Activated CD8-positive, alpha-beta memory T cell treated with anti-CD3 and anti-CD28 coated beads, Interleukin-2, amount 10 ng/mL, durations not matched to agents 7 days and 5 days (primary cell): Measurements from ENCODE around the gene STRIP2. TPM values are rescaled to one million over a fixed set of nuclear protein-coding genes. Genes with fewer than 3 reads are reported as not detected.

Source experiments
- ATAC-seq: fragments of 150-1000 bp; cut with Tn5 transposase; one replicate; pipeline ENCODE4 v1.10.0; 2021; ENCODE audit warnings: moderate library complexity
- CTCF ChIA-PET: fragments of 350-600 bp; sonication (Branson Sonifier 250); formaldehyde crosslinking; loops from one replicate; lab custom pipeline; 2021; ENCODE audit warnings: antibody characterized with exemption; lab: Charles Lee
- DNase-seq: peaks from one replicate; pipeline ENCODE4 v3.0.0-alpha.2; 2020
- H3K27ac Mint-ChIP-seq: one replicate; pipeline ENCODE4 v1.8.0; 2021; ENCODE audit warnings: mild to moderate bottlenecking, mixed read lengths
- H3K27me3 Mint-ChIP-seq: one replicate; pipeline ENCODE4 v1.8.0; 2021; ENCODE audit warnings: mixed read lengths
- H3K36me3 Mint-ChIP-seq: one replicate; pipeline ENCODE4 v1.8.0; 2021; ENCODE audit warnings: mild to moderate bottlenecking, mixed read lengths
- H3K4me1 Mint-ChIP-seq: one replicate; pipeline ENCODE4 v1.8.0; 2021; ENCODE audit warnings: mixed read lengths
- H3K4me3 Mint-ChIP-seq: one replicate; pipeline ENCODE4 v1.8.0; 2021; ENCODE audit warnings: mild to moderate bottlenecking, moderate library complexity, mixed read lengths
- H3K9me3 Mint-ChIP-seq: one replicate; pipeline ENCODE4 v1.8.0; 2022; ENCODE audit warnings: low read depth, mixed read lengths
- total RNA-seq, 2 experiments: library from RNA; stranded (reverse); gene quantifications; one replicate each; pipeline ENCODE4 v1.2.3, GENCODE V29; 2021

The STRIP2 gene, protein sequence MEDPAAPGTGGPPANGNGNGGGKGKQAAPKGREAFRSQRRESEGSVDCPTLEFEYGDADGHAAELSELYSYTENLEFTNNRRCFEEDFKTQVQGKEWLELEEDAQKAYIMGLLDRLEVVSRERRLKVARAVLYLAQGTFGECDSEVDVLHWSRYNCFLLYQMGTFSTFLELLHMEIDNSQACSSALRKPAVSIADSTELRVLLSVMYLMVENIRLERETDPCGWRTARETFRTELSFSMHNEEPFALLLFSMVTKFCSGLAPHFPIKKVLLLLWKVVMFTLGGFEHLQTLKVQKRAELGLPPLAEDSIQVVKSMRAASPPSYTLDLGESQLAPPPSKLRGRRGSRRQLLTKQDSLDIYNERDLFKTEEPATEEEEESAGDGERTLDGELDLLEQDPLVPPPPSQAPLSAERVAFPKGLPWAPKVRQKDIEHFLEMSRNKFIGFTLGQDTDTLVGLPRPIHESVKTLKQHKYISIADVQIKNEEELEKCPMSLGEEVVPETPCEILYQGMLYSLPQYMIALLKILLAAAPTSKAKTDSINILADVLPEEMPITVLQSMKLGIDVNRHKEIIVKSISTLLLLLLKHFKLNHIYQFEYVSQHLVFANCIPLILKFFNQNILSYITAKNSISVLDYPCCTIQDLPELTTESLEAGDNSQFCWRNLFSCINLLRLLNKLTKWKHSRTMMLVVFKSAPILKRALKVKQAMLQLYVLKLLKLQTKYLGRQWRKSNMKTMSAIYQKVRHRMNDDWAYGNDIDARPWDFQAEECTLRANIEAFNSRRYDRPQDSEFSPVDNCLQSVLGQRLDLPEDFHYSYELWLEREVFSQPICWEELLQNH
- total RNA-seq: 10 to 100 TPM; 15.6 to 19.0 TPM

DNA sequence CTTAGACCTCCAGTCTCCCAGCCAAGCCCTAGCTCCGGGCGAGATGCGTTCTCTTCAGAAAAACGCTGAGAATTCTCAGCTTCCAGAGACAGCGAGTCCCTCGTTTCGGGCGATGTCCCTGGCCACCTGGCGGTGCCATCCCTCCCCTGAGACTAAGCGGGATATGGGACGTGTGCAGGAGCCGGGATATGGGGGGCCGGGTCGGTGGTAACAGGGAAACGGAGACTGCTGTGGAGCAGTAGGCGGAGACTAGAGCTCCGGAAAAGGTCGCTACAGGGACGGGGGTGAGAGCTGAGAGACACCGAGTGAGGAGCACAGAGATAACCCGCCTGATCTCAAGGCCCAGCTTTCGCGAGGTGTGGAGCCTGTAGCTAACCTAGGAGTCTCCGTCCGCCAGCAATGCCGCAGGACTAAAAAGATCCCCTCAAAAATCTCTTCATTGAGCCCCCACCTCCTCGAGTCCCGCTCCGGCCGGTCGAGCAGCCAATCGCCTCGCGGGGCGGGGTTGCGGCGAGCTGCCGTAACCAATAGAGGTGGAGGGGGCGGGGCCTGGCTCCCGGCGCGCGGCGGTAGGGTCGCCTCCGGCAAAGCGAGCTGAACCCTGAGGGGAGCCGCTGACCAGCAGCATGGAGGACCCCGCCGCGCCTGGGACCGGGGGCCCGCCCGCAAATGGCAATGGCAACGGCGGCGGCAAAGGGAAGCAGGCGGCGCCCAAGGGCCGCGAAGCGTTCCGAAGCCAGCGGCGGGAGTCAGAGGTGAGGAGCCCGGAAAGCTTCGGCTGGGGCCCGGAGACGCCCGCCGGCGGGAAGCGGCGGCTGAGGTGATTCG, at the start of gene STRIP2:
STRIP2 (plus strand) TSS at position 586 of the 828 bp plus-strand sequence; CDS start at position 627, 41 bp downstream.
- Mint-ChIP-seq H3K27me3 (peaks cover 9% of the 10 kb centered on the region), H3K27ac (peak within 1 kb of the TSS; percentile 82), H3K4me3 (peak within 1 kb of the TSS; percentile 91), H3K9me3 (no peaks in the 10 kb centered on the region), H3K4me1 (peaks cover 34% of the 10 kb centered on the region), H3K36me3 (peaks cover 3% of the 10 kb centered on the region)
- ATAC-seq: peak; percentile 95
- DNase-seq: peak; percentile 95
- CTCF ChIA-PET: interaction anchor here (0.8 to 4.5 kb wide), 15 partner anchors 9 to 396 kb away, joined by 3 to 33 read pairs (median 5); no protein-coding TSS in a partner anchor

DNA sequence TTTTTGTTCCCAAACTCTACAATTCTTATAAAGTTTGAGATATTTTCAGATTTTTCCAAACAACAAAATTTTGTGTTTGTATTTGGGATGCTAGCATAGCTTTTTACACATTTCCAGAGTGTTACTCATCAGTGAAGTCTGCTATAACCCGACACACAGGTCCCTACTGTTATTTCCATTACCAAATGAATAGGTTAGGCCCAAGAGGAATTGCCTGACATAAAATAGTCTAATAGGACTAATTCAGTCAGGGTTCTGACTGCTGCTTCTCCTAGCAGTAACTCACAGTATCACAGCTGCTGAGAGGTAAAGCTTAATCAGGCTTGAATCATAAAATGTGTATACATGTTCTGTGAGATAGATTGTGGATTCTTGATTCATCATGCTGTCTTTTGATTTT, 49.1 kb upstream of the STRIP2 start:
- peaks cover 11% of the 10 kb centered on the region for H3K36me3 Mint-ChIP-seq
- H3K27me3 Mint-ChIP-seq: no peaks in the 10 kb centered on the region
- DNase-seq (no peak), ATAC-seq (no peak)
- H3K27ac Mint-ChIP-seq: no peak overlapping the region
- H3K4me3 Mint-ChIP-seq: no peak overlapping the region
- no peaks in the 10 kb centered on the region for H3K9me3 Mint-ChIP-seq
- peaks cover 25% of the 10 kb centered on the region for H3K4me1 Mint-ChIP-seq
- CTCF ChIA-PET: interaction anchor here (1.2 to 1.4 kb wide), 3 partner anchors 8 to 18 kb away, joined by 4 to 5 read pairs (median 4); no protein-coding TSS in a partner anchor

DNA sequence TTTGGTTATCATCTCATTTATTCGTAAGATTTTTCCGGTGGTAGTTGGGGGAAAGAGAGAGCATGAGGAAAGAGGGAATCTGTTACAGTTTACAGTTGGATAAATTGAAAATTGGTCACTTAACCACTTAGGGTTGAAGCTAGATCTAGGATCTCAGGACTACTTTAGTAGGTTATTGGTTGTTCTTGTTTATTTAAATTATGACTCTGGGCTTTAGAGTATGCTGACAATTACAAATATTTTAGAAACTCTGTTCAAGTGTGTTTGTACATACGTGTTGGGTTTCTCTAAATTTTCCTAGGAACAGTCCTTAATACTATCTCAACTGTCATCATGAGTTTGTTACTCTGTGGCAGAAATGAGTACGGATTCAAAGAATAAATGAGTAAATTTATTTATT, 48.6 kb upstream of the STRIP2 start:
- CTCF ChIA-PET: interaction anchor here (1.2 to 1.4 kb wide), 3 partner anchors 8 to 18 kb away, joined by 4 to 5 read pairs (median 4); no protein-coding TSS in a partner anchor
- ATAC-seq: no peak

DNA sequence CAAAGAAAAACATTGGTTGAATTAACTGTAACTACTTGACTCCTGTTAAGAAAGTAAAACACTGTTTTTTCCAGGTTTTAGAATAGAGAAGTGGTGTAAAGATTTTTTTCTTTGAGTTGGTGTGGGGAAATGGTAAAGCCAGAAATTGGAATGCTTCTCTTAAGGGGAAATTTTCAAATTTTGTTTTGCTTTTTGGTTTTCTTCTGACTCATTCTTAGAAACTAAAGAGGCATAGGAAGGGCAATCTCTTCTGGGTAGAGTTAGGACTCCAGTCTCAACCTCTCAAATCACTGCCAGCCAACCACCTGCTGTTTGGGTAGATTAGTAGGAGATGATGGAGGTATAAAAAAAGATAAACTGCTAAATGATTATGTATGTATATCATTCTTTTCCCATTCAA, 47.7 kb upstream of the STRIP2 start:
- Mint-ChIP-seq H3K27ac (no peak overlapping the region), H3K4me3 (no peak overlapping the region), H3K27me3 (no peaks in the 10 kb centered on the region), H3K4me1 (peaks cover 22% of the 10 kb centered on the region), H3K36me3 (peaks cover 9% of the 10 kb centered on the region), H3K9me3 (no peaks in the 10 kb centered on the region)
- CTCF ChIA-PET: interaction anchor here (1.0 to 2.7 kb wide), 4 partner anchors 9 to 43 kb away, joined by 3 to 16 read pairs (median 4); no protein-coding TSS in a partner anchor
- no peak for ATAC-seq
- DNase-seq: no peak

More for the DNA sequence above, 48.6 kb upstream of the STRIP2 start:
- Mint-ChIP-seq H3K27ac (no peak overlapping the region), H3K4me3 (no peak overlapping the region), H3K27me3 (no peaks in the 10 kb centered on the region), H3K36me3 (peaks cover 9% of the 10 kb centered on the region), H3K4me1 (peaks cover 24% of the 10 kb centered on the region), H3K9me3 (no peaks in the 10 kb centered on the region)
- no peak for DNase-seq

DNA sequence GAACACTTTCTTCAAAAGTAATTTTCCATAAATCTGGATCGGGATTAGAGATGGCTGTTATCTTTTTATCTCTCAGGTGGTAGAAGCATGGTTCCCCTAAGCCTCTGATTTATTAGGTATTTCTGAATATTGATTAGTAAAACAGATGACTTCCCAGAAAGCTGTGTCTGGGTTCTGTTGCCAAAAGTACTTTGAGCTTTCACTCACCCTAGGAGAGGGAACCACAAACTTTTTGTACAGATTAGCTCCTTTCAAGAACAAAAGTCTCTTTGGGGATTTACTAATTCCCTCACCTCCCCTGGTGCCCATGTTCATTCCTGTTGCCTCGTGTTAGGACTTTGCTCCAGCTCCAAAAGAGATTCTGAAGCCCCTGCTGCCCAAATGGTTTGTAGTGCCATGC, 46.7 kb upstream of the STRIP2 start:
- ATAC-seq: no peak
- CTCF ChIA-PET: interaction anchor here (1.0 to 2.7 kb wide), 5 partner anchors 10 to 44 kb away, joined by 3 to 16 read pairs (median 4); no protein-coding TSS in a partner anchor
- no peak for DNase-seq
- no peaks in the 10 kb centered on the region for H3K9me3 Mint-ChIP-seq
- peaks cover 16% of the 10 kb centered on the region for H3K4me1 Mint-ChIP-seq
- H3K36me3 Mint-ChIP-seq: peaks cover 5% of the 10 kb centered on the region
- no peak overlapping the region for H3K4me3 Mint-ChIP-seq
- H3K27ac Mint-ChIP-seq: no peak overlapping the region
- H3K27me3 Mint-ChIP-seq: no peaks in the 10 kb centered on the region

DNA sequence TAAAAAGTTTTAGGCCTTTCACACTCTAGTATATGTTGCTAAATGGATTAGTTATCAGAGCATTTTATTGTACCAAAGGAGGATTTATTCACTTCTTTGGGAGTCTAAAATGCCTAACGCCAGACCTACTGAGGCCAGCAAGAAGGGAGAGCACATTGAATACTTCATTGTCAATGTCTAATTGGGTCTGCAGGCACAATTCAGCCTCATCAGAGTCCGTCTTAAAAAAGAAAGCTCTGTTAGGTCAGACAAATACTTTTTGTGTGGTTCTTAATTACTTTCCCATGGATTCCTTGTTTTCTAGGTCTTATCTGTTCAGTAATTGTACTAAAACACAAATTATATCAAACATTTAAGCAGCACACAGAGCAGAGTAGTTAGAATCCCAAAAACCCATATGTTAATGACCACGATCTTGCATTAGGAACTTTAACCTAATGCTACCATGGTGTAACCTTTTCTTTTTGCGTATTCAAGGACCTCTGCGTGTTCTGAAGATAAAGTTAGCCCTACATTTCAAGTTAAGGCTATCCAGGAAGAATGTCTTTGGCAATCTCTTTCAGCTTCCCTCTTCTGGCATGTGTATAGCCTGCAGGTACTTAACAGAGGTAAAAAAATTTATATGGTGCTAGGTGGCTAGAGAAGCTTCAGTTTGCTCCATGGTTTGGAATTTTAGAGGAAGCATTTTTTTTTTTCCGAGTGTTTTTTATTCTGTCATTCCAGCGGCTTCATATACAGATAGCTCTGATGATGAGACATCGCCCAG, 45.7 kb upstream of the STRIP2 start:
- DNase-seq (no peak), ATAC-seq (no peak)
- Mint-ChIP-seq H3K9me3 (no peaks in the 10 kb centered on the region), H3K4me1 (peaks cover 12% of the 10 kb centered on the region), H3K27ac (no peak overlapping the region), H3K27me3 (no peaks in the 10 kb centered on the region), H3K4me3 (no peak overlapping the region), H3K36me3 (peaks cover under 1% of the 10 kb centered on the region)
- CTCF ChIA-PET: interaction anchor here (0.7 to 2.7 kb wide), 6 partner anchors 8 to 83 kb away, joined by 3 to 16 read pairs (median 6); no protein-coding TSS in a partner anchor

DNA sequence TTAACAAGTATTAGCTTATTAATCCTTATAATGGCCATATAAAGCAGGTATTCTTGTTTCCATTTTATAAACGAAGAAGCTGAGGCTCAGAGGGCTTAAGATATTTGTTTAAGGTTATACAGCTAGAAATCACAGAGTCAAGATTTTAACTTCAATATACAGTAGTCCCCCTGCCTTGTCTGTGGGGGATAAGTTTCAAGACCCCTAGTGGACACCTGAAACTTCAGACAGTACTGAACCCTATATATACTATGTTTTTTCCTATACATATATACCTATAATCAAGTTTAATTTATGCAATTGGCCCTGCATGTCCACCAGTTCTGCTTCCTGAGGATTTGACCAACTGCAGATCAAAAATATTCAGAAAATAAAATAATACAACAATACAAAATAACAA, 44.4 kb upstream of the STRIP2 start:
- H3K27ac Mint-ChIP-seq: no peak overlapping the region
- H3K27me3 Mint-ChIP-seq: no peaks in the 10 kb centered on the region
- H3K36me3 Mint-ChIP-seq: no peaks in the 10 kb centered on the region
- peaks cover 9% of the 10 kb centered on the region for H3K4me1 Mint-ChIP-seq
- ATAC-seq: no peak
- no peaks in the 10 kb centered on the region for H3K9me3 Mint-ChIP-seq
- CTCF ChIA-PET: interaction anchor here (0.6 to 2.5 kb wide), 7 partner anchors 9 to 222 kb away, joined by 3 to 9 read pairs (median 3); no protein-coding TSS in a partner anchor
- H3K4me3 Mint-ChIP-seq: no peak overlapping the region
- no peak for DNase-seq

DNA sequence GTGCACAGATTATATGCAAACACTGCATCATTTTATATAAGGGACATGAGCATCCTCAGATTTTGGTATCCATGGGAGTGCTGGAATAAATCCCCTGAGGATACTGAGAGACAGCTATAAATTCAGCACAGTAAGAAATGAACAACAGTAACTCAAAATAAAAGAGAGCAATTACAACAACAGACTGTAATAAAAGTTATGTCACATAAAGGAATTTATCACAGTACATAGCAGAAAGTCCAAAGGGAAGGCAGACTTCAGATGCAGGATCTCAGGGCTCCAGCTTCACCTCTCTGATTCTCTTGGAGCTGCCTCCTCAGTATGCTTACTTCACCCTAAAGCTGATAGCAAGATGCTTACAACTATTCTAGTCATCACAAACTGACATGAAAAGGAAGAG, 43.9 kb upstream of the STRIP2 start:
- Mint-ChIP-seq H3K4me3 (no peak overlapping the region), H3K4me1 (peaks cover 9% of the 10 kb centered on the region), H3K36me3 (no peaks in the 10 kb centered on the region), H3K27ac (no peak overlapping the region), H3K27me3 (no peaks in the 10 kb centered on the region), H3K9me3 (no peaks in the 10 kb centered on the region)
- CTCF ChIA-PET: interaction anchor here (0.8 to 2.5 kb wide), 4 partner anchors 23 to 81 kb away, joined by 3 to 9 read pairs (median 5); no protein-coding TSS in a partner anchor
- ATAC-seq (no peak), DNase-seq (no peak)

DNA sequence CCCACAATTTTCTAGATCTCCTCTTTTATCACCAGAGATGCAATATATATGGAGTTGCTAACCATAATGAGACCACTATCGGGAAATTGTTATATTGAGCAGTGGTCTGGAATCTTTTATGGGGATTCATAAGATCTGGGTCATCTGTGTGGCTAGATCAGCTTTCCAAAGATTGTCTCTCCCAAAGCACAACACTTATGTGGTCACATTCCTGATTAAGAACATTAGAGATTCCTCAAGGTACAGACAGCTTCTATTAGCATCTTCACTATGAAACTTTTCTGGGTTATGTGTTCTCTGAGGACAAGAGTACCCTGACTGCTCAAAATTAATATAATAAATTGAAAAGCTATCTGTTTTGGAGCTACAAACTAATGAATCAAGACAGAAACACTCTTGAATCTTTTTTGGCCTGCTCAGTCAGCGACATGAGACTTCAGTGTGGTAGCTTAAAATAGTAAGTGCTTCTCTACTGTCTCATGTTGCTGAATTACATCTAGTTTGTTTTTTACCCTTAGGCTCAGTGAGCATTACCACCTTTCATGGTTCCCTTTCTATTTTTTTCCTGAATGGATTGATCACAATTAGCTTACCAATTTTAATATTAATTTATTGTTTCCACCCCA, 42.6 kb upstream of the STRIP2 start:
- Mint-ChIP-seq H3K4me3 (no peak overlapping the region), H3K36me3 (no peaks in the 10 kb centered on the region), H3K4me1 (peaks cover 4% of the 10 kb centered on the region), H3K27me3 (no peaks in the 10 kb centered on the region), H3K9me3 (no peaks in the 10 kb centered on the region), H3K27ac (no peak overlapping the region)
- CTCF ChIA-PET: interaction anchor here (0.7 to 1.0 kb wide), 3 partner anchors 24 to 94 kb away, joined by 3 read pairs; no protein-coding TSS in a partner anchor
- ATAC-seq (no peak), DNase-seq (no peak)

DNA sequence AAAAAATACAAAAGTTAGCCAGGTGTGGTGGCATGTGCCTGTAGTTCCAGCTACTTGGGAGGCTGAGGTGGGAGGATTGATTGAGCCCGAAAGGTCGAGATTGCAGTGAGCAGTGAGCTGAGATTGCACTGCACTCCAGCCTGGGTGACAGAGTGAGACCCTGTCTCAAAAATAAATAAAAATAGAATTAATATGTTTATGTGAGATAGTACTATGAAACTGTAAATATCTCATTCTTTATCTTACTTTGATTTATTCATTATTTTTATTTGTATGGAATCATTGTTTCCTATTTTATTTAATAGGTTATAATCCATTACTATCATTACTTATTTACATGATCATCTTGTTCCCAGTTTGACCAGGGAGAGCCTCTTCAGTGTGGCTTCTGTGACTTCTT, 41.0 kb upstream of the STRIP2 start:
- H3K9me3 Mint-ChIP-seq: no peaks in the 10 kb centered on the region
- no peak overlapping the region for H3K27ac Mint-ChIP-seq
- CTCF ChIA-PET: no interaction called here
- ATAC-seq (no peak), DNase-seq (no peak)
- no peaks in the 10 kb centered on the region for H3K27me3 Mint-ChIP-seq
- no peaks in the 10 kb centered on the region for H3K4me1 Mint-ChIP-seq
- no peaks in the 10 kb centered on the region for H3K36me3 Mint-ChIP-seq
- H3K4me3 Mint-ChIP-seq: no peak overlapping the region

DNA sequence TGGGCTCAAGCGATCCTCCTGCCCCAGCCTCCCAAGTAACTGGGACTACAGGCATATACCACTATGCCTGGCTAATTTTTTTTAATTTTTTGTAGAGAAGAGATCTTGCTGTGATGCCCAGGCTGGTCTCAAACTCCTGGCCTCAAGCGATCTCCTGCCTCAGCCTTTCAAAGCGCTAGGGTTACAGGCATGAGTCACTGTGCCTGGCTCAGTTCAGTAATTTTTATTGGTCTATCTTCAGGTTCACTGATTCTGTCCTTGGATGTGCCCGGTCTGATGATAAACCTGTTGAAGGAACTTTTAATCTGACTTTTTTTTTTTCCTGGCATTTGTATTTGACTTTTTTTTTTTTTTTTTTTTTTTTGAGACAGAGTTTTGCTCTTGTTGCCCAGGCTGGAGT, 40.1 kb upstream of the STRIP2 start:
- no peak overlapping the region for H3K4me3 Mint-ChIP-seq
- ATAC-seq: no peak
- H3K27ac Mint-ChIP-seq: no peak overlapping the region
- H3K27me3 Mint-ChIP-seq: no peaks in the 10 kb centered on the region
- no peak for DNase-seq
- no peaks in the 10 kb centered on the region for H3K36me3 Mint-ChIP-seq
- no peaks in the 10 kb centered on the region for H3K4me1 Mint-ChIP-seq
- no peaks in the 10 kb centered on the region for H3K9me3 Mint-ChIP-seq
- CTCF ChIA-PET: no interaction called here
